Cardiac fibroblast (primary cell): ENCODE results near the gene TMEM42.
A peak's percentile ranks its signal among the peaks of the same experiment; 100 is the strongest.
"Not testable (repeated sequence)": the region's sequence is repeated elsewhere in the genome, so short reads cannot be mapped to it uniquely, and the experiment has no call there.

Source experiments
- DNase-seq, 2 donors: peaks; one replicate each; pipeline versions ENCODE4 v3.0.0 to v3.0.0-alpha.2; 2010; ENCODE audit warnings: low read depth in 2 of 2
- H3K4me3 ChIP-seq, 2 donors: replicated peaks in 1 of 2; 1 replicate in 1 of 2; 2 replicates in 1 of 2; pipeline ENCODE4 v1.5.1; 2011; ENCODE audit warnings: low read depth in 2 of 2, low read length in 2 of 2, mild to moderate bottlenecking in 2 of 2, moderate library complexity in 1 of 2
- CTCF ChIP-seq: IDR thresholded peaks from one replicate; pipeline ENCODE4 v1.5.1; 2011; ENCODE audit warnings: low read depth, mild to moderate bottlenecking, low read length, inconsistent platforms

TMEM42 gene

GRCh38 chr3:44848634-44849033 lies 13.1 kb upstream of the TMEM42 start:
- no peak for TF ChIP-seq CTCF
- no peak overlapping the region for H3K4me3 ChIP-seq
- no peak for DNase-seq

- not testable (repeated sequence) for DNase-seq, H3K4me3 ChIP-seq
These were observed 5.0 kb upstream of the TMEM42 start for GRCh38 chr3:44856663-44857062.

GRCh38 chr3:44860117-44860516 lies 1.6 kb upstream of the TMEM42 start:
- no peak for DNase-seq
- TF ChIP-seq CTCF = no peak
- no peak overlapping the region for H3K4me3 ChIP-seq

GRCh38 chr3:44862226-44862637 lies 520 bp downstream of the TMEM42 start:
- TF ChIP-seq CTCF = no peak
- DNase-seq = peak in 1 of 2 donors; percentile 40
- H3K4me3 ChIP-seq = peak overlapping the region; percentile 60 to 71

- DNase-seq = no peak
- no peak for TF ChIP-seq CTCF
- H3K4me3 ChIP-seq = no peak overlapping the region
These were observed 3.7 kb downstream of the TMEM42 start for GRCh38 chr3:44865272-44866035.

GRCh38 chr3:44867421-44868111 lies 5.9 kb downstream of the TMEM42 start:
- no peak overlapping the region for H3K4me3 ChIP-seq
- DNase-seq = no peak
- TF ChIP-seq CTCF = no peak

GRCh38 chr3:44870375-44871061 lies 8.8 kb downstream of the TMEM42 start:
- no peak for TF ChIP-seq CTCF
- H3K4me3 ChIP-seq = no peak overlapping the region

More at GRCh38 chr3:44870375-44871061, 8.8 kb downstream of the TMEM42 start:
- DNase-seq = no peak
